SH-SY5Y (cell line): ENCODE data around the gene PABPC4L.

Experiments used
- GATA2 ChIP-seq: IDR thresholded peaks from 2 replicates; pipeline ENCODE4 v1.6.1; 2011; ENCODE audit warnings: mild to moderate bottlenecking, low read depth, low read length
- GATA3 ChIP-seq: IDR thresholded peaks from 2 replicates; pipeline ENCODE4 v1.6.1; 2011; ENCODE audit warnings: low read depth, mild to moderate bottlenecking, low read length, moderate library complexity

PABPC4L gene

DNA sequence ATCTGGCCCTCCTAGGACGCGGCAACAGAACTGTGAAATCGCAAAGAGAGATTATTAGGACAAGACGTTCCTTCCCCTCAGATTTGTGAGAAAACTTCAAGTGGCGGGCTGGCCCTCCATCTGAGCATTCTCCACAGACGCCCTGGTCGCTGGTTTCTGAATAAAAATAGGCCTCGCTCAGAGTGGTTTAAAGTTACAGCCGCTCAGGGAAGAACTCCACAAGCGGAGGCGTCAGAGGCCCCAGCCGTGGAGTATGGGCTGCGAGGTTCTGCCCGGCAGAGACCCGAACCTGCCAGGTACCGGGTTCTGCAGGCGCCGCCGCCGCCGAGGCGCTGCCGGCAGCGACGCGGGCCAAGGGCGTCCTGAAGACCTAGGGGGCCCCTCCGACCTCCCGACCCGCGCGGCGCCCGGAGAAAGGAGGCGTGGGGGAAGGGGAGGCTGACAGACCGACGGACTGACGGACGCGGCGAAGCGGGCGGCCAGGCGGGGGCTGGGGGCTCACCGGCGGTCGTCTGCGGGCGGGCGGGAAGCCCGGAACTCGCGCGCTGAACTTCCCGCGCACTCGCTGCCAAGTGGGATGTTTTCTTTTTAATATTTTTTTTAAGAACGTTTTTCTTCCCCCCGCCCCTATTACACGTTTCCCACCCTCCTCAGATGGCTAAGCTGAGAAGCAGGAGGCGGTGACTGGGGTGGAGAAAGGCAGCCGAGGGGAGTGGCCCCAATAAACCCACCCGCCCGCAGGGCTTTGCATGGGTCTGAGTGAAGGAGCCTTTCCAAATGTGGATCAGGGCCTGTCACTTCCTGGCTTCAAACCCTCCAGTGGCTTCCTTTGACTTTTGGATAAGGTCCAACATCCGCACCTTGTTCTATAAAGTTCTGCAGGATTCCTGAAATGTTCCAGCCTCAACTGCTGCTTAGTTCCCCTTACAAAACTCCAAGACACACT lies at the start of gene PABPC4L:
Gene PABPC4L, minus strand, starts transcription at position 574 of the 946 bp plus-strand sequence. CDS start 770 bp downstream, outside the sequence.
- TF ChIP-seq GATA3 (no peak), GATA2 (no peak)

DNA sequence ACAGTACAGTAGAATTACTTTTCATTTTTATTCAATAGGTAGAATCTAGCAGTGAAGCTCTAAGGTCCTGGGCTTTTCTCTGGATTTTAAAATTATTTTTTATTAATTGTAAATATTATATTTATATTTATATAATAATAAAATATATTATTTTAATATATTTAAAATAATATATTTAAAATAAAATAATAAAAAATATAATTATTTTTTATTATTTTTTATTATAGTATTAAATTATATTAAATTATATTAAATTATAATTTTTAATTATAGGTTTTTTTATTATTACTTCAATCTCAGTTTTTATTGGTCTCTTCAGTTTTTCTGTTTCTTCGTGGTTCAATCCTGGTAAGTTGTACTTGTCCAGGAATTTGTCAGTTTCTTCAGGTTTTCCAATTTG lies 49.7 kb upstream of the PABPC4L start:
- TF ChIP-seq GATA2 (no peak), GATA3 (no peak)

DNA sequence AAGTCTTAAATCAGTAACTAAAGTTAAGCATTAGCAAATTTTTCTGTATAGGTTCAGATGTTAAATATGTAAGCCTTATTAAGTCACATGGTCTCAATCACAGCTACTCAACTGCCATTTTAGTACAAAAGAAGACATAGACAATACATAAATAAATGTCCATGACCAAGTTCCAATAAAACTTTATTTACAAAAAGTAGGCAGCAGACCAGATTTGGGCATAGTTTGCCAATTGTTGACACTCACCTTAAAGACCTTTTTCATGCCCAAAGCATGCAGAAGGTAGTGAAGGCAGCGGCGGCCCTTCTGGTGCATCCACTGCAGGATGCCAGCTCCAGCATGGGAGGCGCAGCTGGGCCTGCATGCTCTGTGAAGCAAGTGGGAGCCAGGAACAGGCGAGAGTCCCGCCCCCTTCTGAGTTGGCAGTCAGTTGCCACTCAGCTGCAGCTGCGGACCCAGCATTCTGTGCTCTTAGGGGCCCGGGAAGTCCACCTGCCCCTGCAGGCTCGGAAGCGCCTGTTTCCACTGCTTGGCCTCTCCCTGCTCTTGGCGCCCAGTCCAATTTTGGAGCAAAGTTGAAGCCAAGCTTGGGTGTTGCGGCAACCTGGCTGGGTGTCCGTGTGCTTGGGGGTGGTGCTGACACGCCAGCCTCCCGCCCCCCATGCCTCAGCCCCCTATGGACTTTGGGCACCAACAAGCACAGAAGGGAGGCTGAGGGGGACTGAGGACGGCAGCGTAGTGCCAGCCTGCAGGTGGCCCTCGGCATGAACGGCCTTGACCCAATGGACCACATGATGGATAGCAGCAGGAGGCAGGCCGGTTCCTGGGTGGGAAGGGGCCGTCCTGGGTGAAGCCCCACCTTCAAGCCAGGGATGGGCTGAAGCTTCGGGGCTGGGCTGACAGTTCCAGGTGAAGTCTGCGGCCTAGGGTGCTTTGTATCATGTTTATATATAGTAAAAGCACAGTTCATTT lies 42.4 kb upstream of the PABPC4L start:
- TF ChIP-seq GATA2 (no peak), GATA3 (no peak)

DNA sequence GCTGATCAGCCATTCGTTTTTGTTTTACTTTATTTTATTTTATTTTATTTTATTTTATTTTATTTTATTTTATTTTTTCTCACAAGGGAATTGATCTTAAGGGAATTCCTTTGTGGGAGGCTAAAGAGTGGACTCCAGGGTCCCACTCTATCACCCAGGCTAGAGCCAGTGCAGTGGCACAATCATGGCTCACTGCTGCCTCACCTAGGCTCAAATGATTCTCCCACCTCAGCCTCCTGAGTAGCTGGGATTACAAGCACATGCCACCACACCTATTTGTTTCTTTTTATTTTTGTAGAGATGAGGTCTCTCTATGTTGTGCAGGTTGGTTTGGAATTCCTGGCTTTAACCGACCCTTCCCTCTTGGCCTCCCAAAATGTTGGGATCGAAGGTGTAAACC lies 17.5 kb upstream of the PABPC4L start:
- TF ChIP-seq GATA3 (no peak), GATA2 (no peak)

DNA sequence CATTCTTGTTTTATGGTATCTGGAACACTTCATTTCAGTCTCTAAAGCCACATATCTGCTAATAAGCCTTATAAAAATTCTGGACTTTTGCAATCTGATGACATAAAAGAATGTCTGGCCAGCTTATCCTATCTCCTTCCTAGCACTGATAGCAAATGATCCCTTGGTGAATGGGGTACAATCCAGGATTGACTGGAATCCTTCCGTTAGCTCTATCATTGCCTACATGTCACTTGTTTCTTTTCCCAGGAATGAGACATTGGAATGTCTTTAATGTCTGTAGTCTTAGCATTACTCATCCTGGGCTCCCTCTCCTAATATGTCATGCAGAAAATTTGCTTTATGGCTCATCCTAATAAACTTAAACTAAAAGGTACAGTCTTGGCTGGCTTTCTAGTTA lies 14.8 kb upstream of the PABPC4L start:
- TF ChIP-seq GATA3, result no peak
- no peak for TF ChIP-seq GATA2

DNA sequence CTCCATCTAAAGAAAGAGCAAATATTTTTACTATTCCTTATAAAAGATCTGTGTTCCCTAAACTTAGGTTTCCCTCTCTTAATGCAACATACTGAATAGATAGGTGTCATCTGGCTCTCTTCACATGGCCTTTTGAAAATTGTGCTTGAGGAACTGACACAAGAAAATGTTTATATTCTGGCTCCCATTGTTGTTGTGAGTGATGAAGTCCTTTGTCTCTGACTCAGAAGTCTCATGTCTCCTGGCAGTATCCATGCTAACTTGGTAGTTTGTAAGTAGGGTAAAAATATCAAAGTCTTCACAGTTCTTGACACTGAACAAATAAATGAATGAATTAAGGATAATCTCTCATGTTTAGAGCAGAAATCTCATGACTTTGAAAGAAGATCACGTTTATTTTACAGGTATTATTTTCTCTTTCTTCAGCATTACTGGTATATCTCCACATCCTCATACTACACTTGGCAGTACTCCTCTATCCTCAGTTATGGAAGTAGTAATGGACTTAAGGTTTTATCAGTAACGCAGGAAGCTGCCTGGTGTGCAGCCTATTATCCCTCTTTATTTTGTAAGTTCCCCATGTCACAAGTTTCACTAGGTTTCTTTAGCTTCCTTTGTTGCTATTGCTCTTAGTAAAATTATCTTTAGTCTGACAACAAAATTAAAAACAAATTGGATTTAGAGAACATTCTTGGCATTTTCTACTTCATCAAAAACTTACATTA lies 14.2 kb upstream of the PABPC4L start:
- TF ChIP-seq GATA2, result no peak
- TF ChIP-seq GATA3, result no peak

DNA sequence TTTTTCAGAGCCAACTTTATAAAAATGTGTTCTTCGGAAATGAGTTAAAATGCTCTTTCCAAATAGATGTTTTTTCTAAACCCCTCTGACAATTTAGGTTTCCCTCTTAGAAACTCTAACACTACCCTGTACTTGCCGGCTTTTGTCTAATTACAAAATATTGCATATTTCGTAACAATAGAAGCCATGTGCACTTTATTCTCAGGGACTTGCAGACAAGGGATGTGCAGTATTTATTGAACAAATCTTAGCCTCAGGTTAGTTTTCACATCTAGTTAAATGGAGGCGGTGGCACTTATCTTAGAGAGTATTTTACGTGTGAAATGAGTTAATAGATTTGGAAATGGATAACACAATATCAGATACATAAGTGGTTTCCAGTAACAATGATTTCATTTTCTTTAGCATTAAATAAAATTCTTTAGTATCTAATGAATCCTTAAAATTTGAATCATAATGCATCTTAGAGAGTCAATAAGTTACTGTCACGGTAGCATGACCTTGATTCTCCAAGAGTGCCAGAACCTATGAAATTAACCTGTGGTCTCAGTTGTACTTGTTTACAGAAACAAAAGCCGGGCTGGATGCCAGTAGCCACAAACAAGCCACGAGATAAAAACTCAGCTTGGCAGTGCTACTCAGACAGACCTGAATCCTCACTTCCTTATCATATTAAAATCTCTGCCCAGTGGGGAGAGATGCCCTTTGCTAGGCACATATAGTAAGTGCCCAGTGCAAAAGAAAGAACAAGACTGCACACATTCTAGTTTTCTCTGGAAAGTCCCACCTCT lies 772 bp upstream of the PABPC4L start:
- no peak for TF ChIP-seq GATA2

DNA sequence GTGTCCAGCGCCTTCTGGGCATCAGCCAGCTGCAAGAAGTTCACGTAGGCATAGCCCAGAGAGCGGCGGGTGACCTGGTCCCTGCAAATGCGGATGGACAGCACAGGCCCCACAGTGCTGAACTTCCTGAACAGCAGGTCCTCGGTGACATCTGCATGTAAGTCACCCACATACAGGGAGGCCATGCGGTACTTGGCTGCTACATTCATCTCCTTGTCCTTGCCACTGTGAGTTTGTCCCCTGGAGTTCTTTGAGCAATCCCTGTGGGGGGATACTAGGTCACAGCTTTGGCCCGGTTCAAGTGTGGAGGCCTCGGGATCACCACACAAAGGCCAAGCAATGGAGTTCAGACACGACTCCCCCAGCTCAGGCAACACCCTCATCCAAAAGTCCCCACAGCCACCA lies 776 bp downstream of the PABPC4L start:
- TF ChIP-seq GATA3 (no peak), GATA2 (no peak)

DNA sequence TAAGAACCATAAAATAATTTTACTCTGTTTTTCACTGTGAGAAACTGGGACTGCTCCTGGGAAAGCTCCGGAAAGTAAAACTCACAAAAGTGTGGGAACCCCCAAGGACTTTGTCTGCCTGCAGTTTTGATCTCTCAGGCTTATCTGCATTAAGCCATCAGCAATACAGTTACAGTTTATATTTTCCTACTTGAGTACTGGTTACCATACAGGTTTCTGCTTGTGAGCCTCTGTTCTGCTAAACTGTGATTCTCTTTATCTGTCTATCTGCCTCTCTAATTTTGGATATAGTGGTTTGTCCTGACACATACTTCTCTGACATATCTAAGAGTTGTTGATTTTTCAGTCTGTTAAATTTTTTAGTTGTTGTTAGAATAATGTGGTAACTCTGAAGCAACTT lies 11.6 kb downstream of the PABPC4L start:
- TF ChIP-seq GATA3 (no peak), GATA2 (no peak)

DNA sequence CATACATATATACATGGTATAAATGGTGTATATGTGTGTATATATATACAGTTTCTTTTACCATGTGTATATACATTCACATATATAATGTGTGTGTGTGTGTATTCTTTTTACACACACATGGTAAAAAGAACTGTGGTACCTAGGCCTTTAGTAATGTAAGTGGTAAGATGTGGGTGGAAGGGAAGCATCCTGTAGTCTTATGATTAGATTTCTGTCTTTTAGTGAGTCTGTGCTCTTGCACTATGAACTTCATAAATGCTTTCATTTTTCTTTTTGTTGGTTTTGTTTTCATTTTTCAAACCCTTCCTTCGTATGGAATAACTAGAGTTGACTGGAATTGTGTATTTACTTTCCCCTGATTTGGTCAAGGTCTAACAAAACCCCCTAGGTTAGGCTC lies 12.1 kb downstream of the PABPC4L start:
- TF ChIP-seq GATA2 (no peak), GATA3 (no peak)

DNA sequence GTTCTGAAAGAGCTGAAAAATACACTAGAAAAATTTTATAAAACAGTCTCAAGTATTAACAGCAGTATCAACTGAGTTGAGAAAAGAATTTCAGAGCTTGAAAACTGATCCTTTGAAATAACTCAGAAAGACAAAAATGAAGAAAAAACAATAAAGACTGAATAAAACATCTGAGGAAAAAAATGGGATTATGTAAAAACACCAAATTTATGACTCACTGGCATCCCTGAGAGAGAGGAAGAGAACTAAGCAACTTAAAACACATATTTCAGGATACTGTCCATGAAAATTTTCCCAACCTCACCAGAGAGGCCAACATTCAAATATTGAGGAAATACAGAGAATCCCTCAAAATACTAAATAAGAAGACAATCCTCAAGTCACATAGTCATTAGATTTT lies 22.9 kb downstream of the PABPC4L start:
- TF ChIP-seq GATA3, result no peak
- no peak for TF ChIP-seq GATA2

DNA sequence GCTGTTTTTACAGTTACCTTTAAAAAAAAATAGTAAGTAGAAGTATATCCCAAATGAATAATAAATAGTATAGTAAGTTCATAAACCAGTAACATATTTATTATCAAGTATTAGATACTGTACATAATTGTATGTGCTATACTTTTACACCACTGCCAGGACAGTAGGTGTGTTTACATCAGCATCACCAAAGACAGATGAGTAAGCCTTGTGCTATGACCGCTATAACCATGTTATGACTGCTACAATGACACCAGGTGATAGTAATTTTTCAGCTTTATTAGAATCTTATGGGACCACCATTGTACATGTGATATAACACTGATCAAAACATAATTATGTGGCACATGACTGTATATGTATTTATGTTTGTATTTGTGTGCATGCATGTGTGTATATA lies 27.3 kb downstream of the PABPC4L start:
- TF ChIP-seq GATA2, result no peak
- TF ChIP-seq GATA3, result no peak

DNA sequence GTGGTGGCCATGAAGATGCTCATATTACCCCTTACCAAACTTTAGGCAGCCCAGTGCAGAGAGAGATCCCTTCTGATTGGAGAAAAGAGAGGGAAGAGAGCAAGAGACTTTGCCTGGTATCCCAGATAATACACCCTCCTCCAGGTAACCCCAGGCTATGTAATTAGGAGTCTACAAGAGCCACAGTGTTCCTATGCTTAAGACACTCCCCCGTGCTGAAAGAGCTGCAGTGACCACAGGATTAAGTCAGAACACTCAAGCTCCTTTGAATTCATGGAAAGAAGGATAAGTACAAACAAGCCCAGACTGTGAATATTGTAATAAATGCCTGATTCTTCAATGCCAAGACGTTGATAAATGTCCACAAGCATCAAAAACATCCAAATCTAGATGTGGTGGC lies 41.4 kb downstream of the PABPC4L start:
- TF ChIP-seq GATA2, result no peak
- TF ChIP-seq GATA3, result no peak
